Prostate gland (tissue), 2 donors: ENCODE measurements around the gene SPANXA2.
"Not testable (repeated sequence)": the region's sequence is repeated elsewhere in the genome, so short reads cannot be mapped to it uniquely, and the experiment has no call there.

ENCODE experiments used
- POLR2A ChIP-seq: fragments of 450-650 bp; IDR thresholded peaks from one replicate; pipeline ENCODE4 v1.6.1; 2016; ENCODE audit warnings: antibody characterized with exemption, mild to moderate bottlenecking
- POLR2AphosphoS5 ChIP-seq: sonication (generic); formaldehyde crosslinking; IDR thresholded peaks from one replicate; pipeline ENCODE4 v1.6.1; 2017; ENCODE audit warnings: antibody characterized with exemption
- TF ChIP-seq, protein P1 (sequence below), 4 experiments: fragments of 200-600 bp in 2 of 4; fragments of 450-650 bp in 2 of 4; sonication (generic) in 2 of 4; IDR thresholded peaks; 1 replicate in 3 of 4; 2 replicates in 1 of 4; pipeline ENCODE4 v1.5.1; 2016 to 2019; ENCODE audit warnings: antibody characterized with exemption in 4 of 4, mild to moderate bottlenecking in 2 of 4, moderate library complexity in 2 of 4

DNA sequence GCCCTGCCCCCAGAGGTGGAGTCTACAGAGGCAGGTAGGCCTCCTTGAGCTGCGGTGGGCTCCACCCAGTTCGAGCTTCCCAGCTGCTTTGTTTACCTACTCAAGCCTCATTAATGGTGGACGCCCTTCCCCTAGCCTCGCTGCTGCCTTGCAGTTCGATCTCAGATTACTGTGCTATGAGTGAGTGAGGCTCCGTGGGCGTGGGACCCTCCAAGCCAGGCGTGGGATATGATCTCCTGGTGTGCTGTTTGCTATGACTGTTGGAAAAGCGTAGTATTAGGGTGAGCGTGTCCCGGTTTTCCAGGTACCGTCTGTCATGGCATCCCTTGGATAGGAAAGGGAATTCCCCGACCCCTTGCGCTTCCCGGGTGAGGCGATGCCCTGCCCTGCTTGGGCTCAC is 47.0 kb upstream of the SPANXA2 start:
- TF ChIP-seq, protein P1, sequence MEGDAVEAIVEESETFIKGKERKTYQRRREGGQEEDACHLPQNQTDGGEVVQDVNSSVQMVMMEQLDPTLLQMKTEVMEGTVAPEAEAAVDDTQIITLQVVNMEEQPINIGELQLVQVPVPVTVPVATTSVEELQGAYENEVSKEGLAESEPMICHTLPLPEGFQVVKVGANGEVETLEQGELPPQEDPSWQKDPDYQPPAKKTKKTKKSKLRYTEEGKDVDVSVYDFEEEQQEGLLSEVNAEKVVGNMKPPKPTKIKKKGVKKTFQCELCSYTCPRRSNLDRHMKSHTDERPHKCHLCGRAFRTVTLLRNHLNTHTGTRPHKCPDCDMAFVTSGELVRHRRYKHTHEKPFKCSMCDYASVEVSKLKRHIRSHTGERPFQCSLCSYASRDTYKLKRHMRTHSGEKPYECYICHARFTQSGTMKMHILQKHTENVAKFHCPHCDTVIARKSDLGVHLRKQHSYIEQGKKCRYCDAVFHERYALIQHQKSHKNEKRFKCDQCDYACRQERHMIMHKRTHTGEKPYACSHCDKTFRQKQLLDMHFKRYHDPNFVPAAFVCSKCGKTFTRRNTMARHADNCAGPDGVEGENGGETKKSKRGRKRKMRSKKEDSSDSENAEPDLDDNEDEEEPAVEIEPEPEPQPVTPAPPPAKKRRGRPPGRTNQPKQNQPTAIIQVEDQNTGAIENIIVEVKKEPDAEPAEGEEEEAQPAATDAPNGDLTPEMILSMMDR (IDR thresholded peaks at IDR 0.05): not testable (repeated sequence)
- TF ChIP-seq POLR2A, POLR2AphosphoS5: not testable (repeated sequence)
